ENCODE data around the gene GPC5. TPM values are rescaled to one million over a fixed set of nuclear protein-coding genes. Genes with fewer than 3 reads are reported as not detected.

The GPC5 gene
- total RNA-seq, 1 experiment from 2014 or later = 0.15 TPM

- Histone ChIP-seq H4K5ac (ENCODE audit: insufficient read length, low read depth, low read length) (no peak overlapping the region), H3K4ac (ENCODE audit: low read depth, low read length) (no peak overlapping the region), H3K18ac (ENCODE audit: insufficient read length, low read depth, low read length) (no peak overlapping the region), H3K9me3 (ENCODE audit: control insufficient read depth, low read depth, low read length) (no peaks in the 10 kb centered on the region), H3T11ph (ENCODE audit: low read length) (no peak overlapping the region), H3K79me1 (ENCODE audit: insufficient read depth, low read depth, low read length, poor library complexity, severe bottlenecking) (no peaks in the 10 kb centered on the region), H3K14ac (ENCODE audit: insufficient read depth, low read length) (no peak overlapping the region), H2BK12ac (ENCODE audit: insufficient read length, low read depth, low read length) (no peak overlapping the region), H4K20me1 (ENCODE audit: control insufficient read depth, insufficient read depth, insufficient read length) (no peaks in the 10 kb centered on the region), H3K4me1 (ENCODE audit: insufficient read depth, low read length) (no peaks in the 10 kb centered on the region), H3K27me3 (ENCODE audit: insufficient read depth, low read length) (no peaks in the 10 kb centered on the region), H3K9ac (ENCODE audit: extremely low read depth, insufficient read length, low read length) (no peak overlapping the region), H3K4me2 (ENCODE audit: insufficient read depth, insufficient read length, low read length) (no peak overlapping the region), H2BK120ac (ENCODE audit: low read depth, low read length, poor library complexity, severe bottlenecking) (no peak overlapping the region), H2AK5ac (ENCODE audit: insufficient read length, low read length) (no peak overlapping the region), H3K23ac (ENCODE audit: insufficient read length, low read depth, low read length) (no peak overlapping the region), H2BK5ac (ENCODE audit: insufficient read length, low read length) (no peak overlapping the region), H2BK15ac (ENCODE audit: low read depth, low read length) (no peak overlapping the region), H3K56ac (ENCODE audit: insufficient read length, low read depth, low read length) (no peak overlapping the region), H3K23me2 (ENCODE audit: insufficient read length, low read depth, low read length, poor library complexity, severe bottlenecking) (no peaks in the 10 kb centered on the region), H4K91ac (ENCODE audit: insufficient read length, low read depth, low read length) (no peak overlapping the region), H3K27ac (ENCODE audit: insufficient read length, low read depth, low read length) (no peak overlapping the region), H2AFZ (ENCODE audit: low read length) (no peak overlapping the region), H2BK20ac (ENCODE audit: low read depth, low read length, poor library complexity, severe bottlenecking) (no peak overlapping the region), H3K79me2 (ENCODE audit: insufficient read depth, low read length) (no peaks in the 10 kb centered on the region), H4K8ac (replicated peaks; ENCODE audit: insufficient read length, low read depth, low read length) (no peak overlapping the region)
- no peaks in the 10 kb centered on the region for H3K27me3 Mint-ChIP-seq (ENCODE audit: low read depth)
- DNase-seq = no peak
- no peak for TF ChIP-seq CTCF (conservative IDR thresholded peaks at IDR 0.05)
- WGBS (ENCODE audit: extremely low coverage, insufficient read length, low lambda C conversion rate) = no CpG with 5 or more reads among the region's 1 CpG
- peaks cover 4 to 21% (median 9%) of the 10 kb centered on the region in 3 experiments for H3K36me3 Mint-ChIP-seq (ENCODE audit: insufficient read depth in 1 of 3, low read depth in 3 of 3)
- no peak overlapping the region for H3K27ac Mint-ChIP-seq
- peaks cover 19% of the 10 kb centered on the region in 2 experiments for H3K9me3 Mint-ChIP-seq
- no peak overlapping the region; a peak in 1 of 5 replicates for H3K4me3 Mint-ChIP-seq
- H3K4me1 Mint-ChIP-seq = no peaks in the 10 kb centered on the region
Measured at GRCh38 chr13:91554101-91554500, 155.7 kb downstream of the GPC5 start.

Measured in H9 (cell line).